ENCODE data around the gene SDSL.

The SDSL gene

DNA sequence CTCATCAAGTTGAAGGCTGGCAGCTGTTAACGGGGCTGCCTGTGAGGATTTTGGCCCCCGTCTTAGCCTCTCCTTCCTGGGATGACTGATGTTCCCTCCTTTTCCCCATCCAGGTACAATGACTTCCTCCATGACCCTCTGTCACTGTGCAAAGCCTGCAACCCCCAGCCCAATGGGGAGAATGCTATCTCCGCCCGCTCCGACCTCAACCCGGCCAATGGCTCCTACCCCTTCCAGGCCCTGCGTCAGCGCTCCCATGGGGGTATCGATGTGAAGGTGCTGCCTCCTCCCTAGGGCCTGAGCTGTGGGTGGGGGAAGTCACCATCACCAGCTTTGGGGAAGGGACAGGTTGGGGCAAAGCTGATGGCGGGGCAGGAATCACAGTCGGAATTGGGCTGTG lies 34.5 kb upstream of the SDSL start:
- Histone ChIP-seq H3K9me3 (ENCODE audit: control insufficient read depth, low read length) (no peaks in the 10 kb centered on the region), H3K27ac (ENCODE audit: low read depth, low read length, severe bottlenecking) (no peak overlapping the region), H3K36me3 (ENCODE audit: control insufficient read depth, insufficient read depth, low read length) (peaks cover 23% of the 10 kb centered on the region), H3K4me1 (ENCODE audit: control insufficient read depth, insufficient read depth, low read length, poor library complexity, severe bottlenecking) (no peaks in the 10 kb centered on the region), H3K4me3 (ENCODE audit: extremely low read depth, insufficient read depth, low read length, poor library complexity, severe bottlenecking) (no peak overlapping the region)
- 95 to 96% methylated on average over 2 to 10 of the region's 11 CpGs for WGBS, 2 experiments (ENCODE audit: insufficient coverage in 2 of 2)

DNA sequence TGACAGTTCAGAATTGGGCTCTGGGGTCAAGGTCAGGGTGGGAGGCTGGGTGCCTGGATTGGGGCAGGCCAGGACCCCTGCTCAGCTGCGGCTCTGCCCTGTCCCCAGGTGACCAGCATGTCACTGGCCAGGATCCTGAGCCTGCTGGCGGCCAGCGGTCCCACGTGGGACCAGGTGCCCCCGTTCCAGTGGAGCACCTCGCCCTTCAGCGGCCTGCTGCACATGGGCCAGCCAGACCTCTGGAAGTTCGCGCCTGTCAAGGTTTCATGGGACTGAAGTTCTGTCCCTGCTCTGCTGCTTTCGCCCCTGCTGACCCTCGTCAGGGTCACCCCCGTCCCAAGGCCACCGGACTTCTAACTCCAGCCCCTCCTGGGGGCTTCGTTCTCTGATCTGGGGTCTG lies 33.8 kb upstream of the SDSL start:
- Histone ChIP-seq H3K4me1 (ENCODE audit: control insufficient read depth, insufficient read depth, low read length, poor library complexity, severe bottlenecking) (no peaks in the 10 kb centered on the region), H3K36me3 (ENCODE audit: control insufficient read depth, insufficient read depth, low read length) (peaks cover 23% of the 10 kb centered on the region), H3K27ac (ENCODE audit: low read depth, low read length, severe bottlenecking) (no peak overlapping the region), H3K9me3 (ENCODE audit: control insufficient read depth, low read length) (no peaks in the 10 kb centered on the region), H3K4me3 (ENCODE audit: extremely low read depth, insufficient read depth, low read length, poor library complexity, severe bottlenecking) (no peak overlapping the region)
- WGBS, 2 experiments (ENCODE audit: insufficient coverage in 2 of 2): 93 to 95% methylated on average over 13 to 14 of the region's 14 CpGs

DNA sequence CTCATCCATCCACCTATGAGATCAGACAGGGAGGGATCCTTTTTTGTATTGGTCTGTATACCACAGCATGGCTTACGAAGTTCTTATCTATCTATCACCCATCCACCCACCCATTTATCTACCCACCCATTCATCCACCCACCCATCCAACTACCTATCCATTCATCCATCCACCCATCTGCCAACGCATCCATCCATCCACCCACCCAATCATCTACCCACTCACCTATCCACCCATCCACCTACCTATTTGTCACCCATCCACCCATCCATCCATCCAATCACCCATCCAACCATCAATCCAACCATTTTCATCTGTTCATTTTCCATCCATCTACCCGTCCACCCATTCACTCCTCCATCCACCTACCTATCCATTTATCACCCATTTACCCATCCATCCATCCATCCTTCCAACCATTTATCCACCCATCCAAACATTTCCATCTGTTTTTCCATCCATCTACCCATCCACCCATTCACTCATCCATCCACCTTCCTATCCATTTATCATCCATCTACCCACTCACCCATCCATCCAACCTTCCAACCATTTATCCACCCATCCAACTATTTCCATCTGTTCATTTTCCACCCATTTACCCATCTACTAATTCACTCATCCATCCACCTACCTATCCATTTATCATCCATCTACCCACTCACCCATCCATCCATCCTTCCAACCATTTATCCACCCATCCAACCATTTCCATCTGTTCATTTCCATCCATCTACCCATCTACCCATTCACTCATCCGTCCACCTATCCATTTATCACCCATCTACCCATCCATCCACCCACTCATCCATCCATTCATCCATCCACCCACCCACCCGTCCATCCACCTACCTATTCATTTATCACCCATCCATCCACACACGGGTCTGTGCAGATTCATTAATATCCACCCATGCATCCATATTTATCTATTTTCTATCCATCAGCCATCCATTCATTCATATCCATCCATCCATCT lies 31.8 kb upstream of the SDSL start:
- 94% methylated on average over 6 of the region's 6 CpGs for WGBS, 2 experiments (ENCODE audit: insufficient coverage in 2 of 2)
- H3K9me3 ChIP-seq (ENCODE audit: control insufficient read depth, low read length): no peaks in the 10 kb centered on the region
- no peaks in the 10 kb centered on the region for H3K4me1 ChIP-seq (ENCODE audit: control insufficient read depth, insufficient read depth, low read length, poor library complexity, severe bottlenecking)
- H3K27ac ChIP-seq (ENCODE audit: low read depth, low read length, severe bottlenecking): no peak overlapping the region
- peaks cover 11% of the 10 kb centered on the region for H3K36me3 ChIP-seq (ENCODE audit: control insufficient read depth, insufficient read depth, low read length)
- no peak overlapping the region for H3K4me3 ChIP-seq (ENCODE audit: extremely low read depth, insufficient read depth, low read length, poor library complexity, severe bottlenecking)

DNA sequence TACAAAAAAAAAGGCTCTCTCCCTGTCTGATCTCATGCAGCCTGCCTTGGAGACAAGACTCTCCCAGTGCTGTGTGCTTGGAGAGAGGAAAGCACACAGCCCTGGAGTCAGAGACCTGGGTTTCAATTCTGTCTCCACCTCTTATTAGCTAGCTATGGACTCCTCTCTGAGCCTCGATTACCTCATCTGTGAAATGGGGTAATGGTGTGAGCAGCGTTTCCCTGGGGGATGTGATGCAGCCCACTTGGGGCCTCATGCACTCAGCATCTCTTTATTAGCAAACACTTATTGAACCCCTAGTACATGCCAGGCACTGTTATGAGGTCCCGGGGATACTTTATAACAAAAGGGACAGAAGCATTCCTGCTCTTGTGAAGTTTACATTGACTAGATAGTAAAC lies 31.0 kb upstream of the SDSL start:
- H3K27ac ChIP-seq (ENCODE audit: low read depth, low read length, severe bottlenecking): no peak overlapping the region
- no CpG with 5 or more reads among the region's 3 CpGs for WGBS, 2 experiments (ENCODE audit: insufficient coverage in 2 of 2)

GRCh38 chr12:113391650-113392337 lies 30.4 kb upstream of the SDSL start:
- Histone ChIP-seq H3K9me3 (ENCODE audit: control insufficient read depth, low read length) (no peaks in the 10 kb centered on the region), H3K27ac (ENCODE audit: low read depth, low read length, severe bottlenecking) (no peak overlapping the region), H3K4me3 (ENCODE audit: extremely low read depth, insufficient read depth, low read length, poor library complexity, severe bottlenecking) (no peak overlapping the region), H3K36me3 (ENCODE audit: control insufficient read depth, insufficient read depth, low read length) (peaks cover 5% of the 10 kb centered on the region), H3K4me1 (ENCODE audit: control insufficient read depth, insufficient read depth, low read length, poor library complexity, severe bottlenecking) (no peaks in the 10 kb centered on the region)
- WGBS, 2 experiments (ENCODE audit: insufficient coverage in 2 of 2): 92 to 96% methylated on average over 7 of the region's 9 CpGs

More for the DNA sequence above, 31.0 kb upstream of the SDSL start:
- Histone ChIP-seq H3K4me1 (ENCODE audit: control insufficient read depth, insufficient read depth, low read length, poor library complexity, severe bottlenecking) (no peaks in the 10 kb centered on the region), H3K9me3 (ENCODE audit: control insufficient read depth, low read length) (no peaks in the 10 kb centered on the region), H3K4me3 (ENCODE audit: extremely low read depth, insufficient read depth, low read length, poor library complexity, severe bottlenecking) (no peak overlapping the region), H3K36me3 (ENCODE audit: control insufficient read depth, insufficient read depth, low read length) (peaks cover 5% of the 10 kb centered on the region)

DNA sequence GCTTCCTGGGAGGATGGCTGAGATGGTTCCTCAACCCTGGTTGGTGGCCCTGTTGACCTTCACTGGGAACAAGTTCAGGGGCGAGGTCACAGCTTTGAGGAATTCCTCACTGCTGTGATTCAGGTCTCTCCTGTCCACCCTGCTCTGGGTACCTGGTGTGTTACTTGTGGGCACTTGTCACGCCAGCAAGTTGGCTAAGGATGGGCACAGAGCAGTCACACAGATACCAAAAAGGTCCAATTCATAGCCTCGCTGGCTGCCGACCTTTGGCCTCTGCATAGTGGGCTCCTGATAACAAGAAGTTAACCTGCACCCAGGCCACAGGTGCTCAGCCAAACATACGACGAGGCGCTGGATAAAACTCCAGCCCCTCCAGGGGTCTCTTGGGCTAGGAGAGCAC lies 29.7 kb upstream of the SDSL start:
- WGBS, 2 experiments (ENCODE audit: insufficient coverage in 2 of 2): 86 to 96% methylated on average over 6 to 7 of the region's 7 CpGs
- Histone ChIP-seq H3K36me3 (ENCODE audit: control insufficient read depth, insufficient read depth, low read length) (peaks cover 5% of the 10 kb centered on the region), H3K27ac (ENCODE audit: low read depth, low read length, severe bottlenecking) (no peak overlapping the region), H3K9me3 (ENCODE audit: control insufficient read depth, low read length) (no peaks in the 10 kb centered on the region), H3K4me1 (ENCODE audit: control insufficient read depth, insufficient read depth, low read length, poor library complexity, severe bottlenecking) (no peaks in the 10 kb centered on the region), H3K4me3 (ENCODE audit: extremely low read depth, insufficient read depth, low read length, poor library complexity, severe bottlenecking) (no peak overlapping the region)

GRCh38 chr12:113392988-113393579 lies 29.1 kb upstream of the SDSL start:
- Histone ChIP-seq H3K9me3 (ENCODE audit: control insufficient read depth, low read length) (no peaks in the 10 kb centered on the region), H3K36me3 (ENCODE audit: control insufficient read depth, insufficient read depth, low read length) (peaks cover 5% of the 10 kb centered on the region), H3K4me1 (ENCODE audit: control insufficient read depth, insufficient read depth, low read length, poor library complexity, severe bottlenecking) (no peaks in the 10 kb centered on the region), H3K4me3 (ENCODE audit: extremely low read depth, insufficient read depth, low read length, poor library complexity, severe bottlenecking) (no peak overlapping the region), H3K27ac (ENCODE audit: low read depth, low read length, severe bottlenecking) (no peak overlapping the region)
- WGBS, 2 experiments (ENCODE audit: insufficient coverage in 2 of 2): 70 to 79% methylated on average over 16 to 17 of the region's 17 CpGs

DNA sequence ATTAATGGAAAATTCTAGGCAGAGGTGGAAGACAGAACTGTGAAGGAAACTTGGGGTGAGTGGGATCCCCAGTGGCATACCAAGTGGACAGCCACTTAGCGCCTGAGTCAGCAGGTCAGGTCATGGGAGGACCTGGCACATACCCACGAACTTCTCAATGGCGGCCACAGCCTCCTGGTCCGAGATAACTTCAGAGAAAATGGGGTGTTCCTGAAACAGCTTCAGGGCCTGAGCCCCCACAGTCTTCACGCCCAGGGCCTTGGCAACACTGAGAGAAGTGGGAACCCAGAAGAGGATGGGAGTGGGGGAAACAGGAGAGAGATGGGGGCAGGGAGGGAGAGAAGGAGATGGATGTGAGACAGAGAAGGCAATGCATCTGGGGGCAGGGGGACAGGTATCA lies 28.4 kb upstream of the SDSL start:
- H3K9me3 ChIP-seq (ENCODE audit: control insufficient read depth, low read length): no peaks in the 10 kb centered on the region
- 91 to 92% methylated on average over 4 to 5 of the region's 5 CpGs for WGBS, 2 experiments (ENCODE audit: insufficient coverage in 2 of 2)
- H3K36me3 ChIP-seq (ENCODE audit: control insufficient read depth, insufficient read depth, low read length): peaks cover 5% of the 10 kb centered on the region
- H3K4me1 ChIP-seq (ENCODE audit: control insufficient read depth, insufficient read depth, low read length, poor library complexity, severe bottlenecking): no peaks in the 10 kb centered on the region
- H3K27ac ChIP-seq (ENCODE audit: low read depth, low read length, severe bottlenecking): no peak overlapping the region
- no peak overlapping the region for H3K4me3 ChIP-seq (ENCODE audit: extremely low read depth, insufficient read depth, low read length, poor library complexity, severe bottlenecking)

- H3K4me3 ChIP-seq (ENCODE audit: extremely low read depth, insufficient read depth, low read length, poor library complexity, severe bottlenecking): no peak overlapping the region
- H3K36me3 ChIP-seq (ENCODE audit: control insufficient read depth, insufficient read depth, low read length): peaks cover 5% of the 10 kb centered on the region
- no peaks in the 10 kb centered on the region for H3K9me3 ChIP-seq (ENCODE audit: control insufficient read depth, low read length)
- WGBS, 2 experiments (ENCODE audit: insufficient coverage in 2 of 2): 90 to 91% methylated on average over 2 to 5 of the region's 5 CpGs
- no peak overlapping the region for H3K27ac ChIP-seq (ENCODE audit: low read depth, low read length, severe bottlenecking)
- H3K4me1 ChIP-seq (ENCODE audit: control insufficient read depth, insufficient read depth, low read length, poor library complexity, severe bottlenecking): no peaks in the 10 kb centered on the region
These were observed 27.1 kb upstream of the SDSL start for GRCh38 chr12:113395119-113395518.

- no peaks in the 10 kb centered on the region for H3K9me3 ChIP-seq (ENCODE audit: control insufficient read depth, low read length)
- H3K27ac ChIP-seq (ENCODE audit: low read depth, low read length, severe bottlenecking): no peak overlapping the region
- H3K4me1 ChIP-seq (ENCODE audit: control insufficient read depth, insufficient read depth, low read length, poor library complexity, severe bottlenecking): no peaks in the 10 kb centered on the region
- H3K36me3 ChIP-seq (ENCODE audit: control insufficient read depth, insufficient read depth, low read length): no peaks in the 10 kb centered on the region
- no peak overlapping the region for H3K4me3 ChIP-seq (ENCODE audit: extremely low read depth, insufficient read depth, low read length, poor library complexity, severe bottlenecking)
These were observed 26.0 kb upstream of the SDSL start for GRCh38 chr12:113396200-113396599.

Data from mesodermal cell (in vitro differentiated cells).